Naive thymus-derived CD4-positive, alpha-beta T cell (primary cell): ENCODE measurements around the gene FCGR3A. TPM values are rescaled to one million over a fixed set of nuclear protein-coding genes. Genes with fewer than 3 reads are reported as not detected.
A peak's percentile ranks its signal among the peaks of the same experiment; 100 is the strongest.
"Not testable (repeated sequence)": the region's sequence is repeated elsewhere in the genome, so short reads cannot be mapped to it uniquely, and the experiment has no call there.

Experiments
- ATAC-seq: fragments of 150-1000 bp; cut with Tn5 transposase; 2 replicates; pipeline ENCODE4 v1.10.0; 2021; ENCODE audit warnings: mild to moderate bottlenecking, moderate library complexity
- CTCF ChIA-PET: fragments of 350-600 bp; sonication (Branson Sonifier 250); formaldehyde crosslinking; loops from one replicate; lab custom pipeline; 2021; ENCODE audit warnings: antibody characterized with exemption; lab: Charles Lee
- POLR2A ChIA-PET: fragments of 350-600 bp; sonication (Branson Sonifier 250); formaldehyde crosslinking; loops from one replicate; lab custom pipeline; 2021; ENCODE audit warnings: antibody characterized with exemption, inconsistent platforms; lab: Charles Lee
- DNase-seq, 9 donors: peaks; one replicate each; pipeline versions ENCODE4 v3.0.0 to v3.0.0-alpha.2; 2020 to 2022; ENCODE audit warnings: mixed read lengths in 1 of 9
- H3K27ac ChIP-seq: one replicate; pipeline ENCODE4 v1.7.0; 2013; ENCODE audit warnings: mild to moderate bottlenecking, low read depth, low read length, moderate library complexity
- H3K27me3 ChIP-seq, 2 donors: one replicate each; pipeline ENCODE4 v1.7.0; 2013; ENCODE audit warnings: low read length in 2 of 2, mild to moderate bottlenecking in 2 of 2, moderate library complexity in 2 of 2; ENCODE audit not compliant: control insufficient read depth in 2 of 2, insufficient read depth in 2 of 2
- H3K36me3 ChIP-seq, 3 experiments: 1 replicate in 2 of 3; 2 replicates in 1 of 3; pipeline ENCODE4 v1.7.0; 2013; ENCODE audit warnings: low read length in 3 of 3, mild to moderate bottlenecking in 3 of 3, moderate library complexity in 1 of 3; ENCODE audit not compliant: insufficient read depth in 3 of 3, control insufficient read depth in 2 of 3
- H3K4me1 ChIP-seq, 2 donors: one replicate each; pipeline ENCODE4 v1.7.0; 2013; ENCODE audit warnings: low read length in 2 of 2, mild to moderate bottlenecking in 2 of 2, moderate library complexity in 1 of 2; ENCODE audit not compliant: control insufficient read depth in 2 of 2, insufficient read depth in 2 of 2
- H3K4me3 ChIP-seq: 2 replicates; pipeline ENCODE4 v1.7.0; 2013; ENCODE audit warnings: mild to moderate bottlenecking, low read length
- H3K9me3 ChIP-seq, 3 experiments: 1 replicate in 2 of 3; 2 replicates in 1 of 3; pipeline ENCODE4 v1.7.0; 2013; ENCODE audit warnings: low read length in 3 of 3; ENCODE audit not compliant: control insufficient read depth in 2 of 3
- H3K27ac Mint-ChIP-seq, 9 donors: one replicate each; pipeline ENCODE4 v1.8.0; 2020 to 2022; ENCODE audit warnings: mixed read lengths in 9 of 9, mild to moderate bottlenecking in 8 of 9, moderate library complexity in 5 of 9, inconsistent platforms in 2 of 9
- H3K27me3 Mint-ChIP-seq, 5 donors: one replicate each; pipeline ENCODE4 v1.8.0; 2021 to 2022; ENCODE audit warnings: mixed read lengths in 5 of 5, mild to moderate bottlenecking in 1 of 5
- H3K36me3 Mint-ChIP-seq, 5 donors: one replicate each; pipeline ENCODE4 v1.8.0; 2020 to 2022; ENCODE audit warnings: mixed read lengths in 5 of 5, mild to moderate bottlenecking in 3 of 5, inconsistent platforms in 1 of 5
- H3K4me1 Mint-ChIP-seq, 7 donors: one replicate each; pipeline ENCODE4 v1.8.0; 2020 to 2022; ENCODE audit warnings: mixed read lengths in 7 of 7, mild to moderate bottlenecking in 3 of 7, inconsistent platforms in 1 of 7
- H3K4me3 Mint-ChIP-seq, 10 donors: one replicate each; pipeline ENCODE4 v1.8.0; 2020 to 2022; ENCODE audit warnings: mild to moderate bottlenecking in 10 of 10, mixed read lengths in 10 of 10, moderate library complexity in 6 of 10, inconsistent platforms in 2 of 10
- H3K9me3 Mint-ChIP-seq, 11 donors: one replicate each; pipeline ENCODE4 v1.8.0; 2020 to 2022; ENCODE audit warnings: mixed read lengths in 11 of 11, mild to moderate bottlenecking in 4 of 11, inconsistent platforms in 1 of 11, moderate library complexity in 1 of 11
- intact Hi-C, 2 donors: fragments of 100-400 bp; cut with micrococcal nuclease; formaldehyde crosslinking; loops; one replicate each; pipeline ENCODE4 v1.15.1; 2023
- polyA plus RNA-seq, 2 donors: library from polyadenylated mRNA; unstranded; fragments of 300-500 nt; fragmentation: Illumina TruSeq; gene quantifications; one replicate each; pipeline ENCODE4 v1.2.3, GENCODE V29; 2021
- total RNA-seq, 6 experiments: library from RNA in 5 of 6; stranded (reverse) in 5 of 6; gene quantifications; 1 replicate in 5 of 6; 2 replicates in 1 of 6; pipeline ENCODE4 v1.2.3 and lab custom pipeline; 2021 to 2026

The FCGR3A gene
- total and polyA plus RNA-seq, 7 experiments from 2014 or later, result 0.58 to 190 (median 2.2) TPM; not detected in 1

DNA sequence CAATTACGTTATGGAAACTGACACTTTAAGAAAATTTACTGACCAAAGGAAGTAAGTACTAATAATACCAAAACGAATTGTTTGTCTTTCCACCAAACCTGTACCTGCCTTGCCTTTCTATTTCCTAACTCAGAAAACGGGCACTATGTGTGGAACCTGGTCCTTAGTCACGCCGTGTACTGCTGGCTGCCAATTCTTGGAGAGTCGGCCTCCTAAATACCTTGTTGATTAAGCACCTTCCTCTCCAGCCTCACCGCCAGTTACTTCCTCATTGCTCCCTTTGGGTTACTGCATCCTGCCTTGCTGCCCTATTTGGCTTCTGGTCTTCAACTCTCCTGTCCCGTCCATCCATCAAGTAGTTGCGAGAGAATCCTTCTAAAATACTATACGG, 9.1 kb downstream of the FCGR3A start:
- POLR2A ChIA-PET, result interaction anchor here (1.3 to 1.6 kb wide), 2 partner anchors 9 to 10 kb away, joined by 9 to 12 read pairs; no protein-coding TSS in a partner anchor
- peak in 2 of 9 donors; percentile 8 to 10 for DNase-seq
- intact Hi-C loops, result loop anchor here (1.0 to 10.0 kb wide), 8 partner anchors 9 to 1616 kb away; partner anchors contain the start of genes NDUFS2 (in 1 of the 2) and TAGLN2 (in 1 of the 2)
- Mint-ChIP-seq H3K27me3 (peaks cover 0 to 12% (median 0%) of the 10 kb centered on the region in 5 donors), H3K9me3 (peaks cover 0 to 14% (median 0%) of the 10 kb centered on the region in 11 donors), H3K4me1 (peaks cover 23 to 58% (median 52%) of the 10 kb centered on the region in 7 donors), H3K27ac (peak overlapping the region; percentile 91 to 100 (median 98)), H3K4me3 (peak overlapping the region; percentile 90 to 99 (median 94))
- CTCF ChIA-PET, ATAC-seq, H3K27me3 ChIP-seq, H3K36me3 ChIP-seq, H3K36me3 Mint-ChIP-seq, H3K9me3 ChIP-seq: not testable (repeated sequence)
- peak overlapping the region; percentile 73 for H3K4me3 ChIP-seq
- H3K4me1 ChIP-seq, result peaks cover 25 to 43% of the 10 kb centered on the region in 2 donors
- peak overlapping the region; percentile 51 for H3K27ac ChIP-seq

DNA sequence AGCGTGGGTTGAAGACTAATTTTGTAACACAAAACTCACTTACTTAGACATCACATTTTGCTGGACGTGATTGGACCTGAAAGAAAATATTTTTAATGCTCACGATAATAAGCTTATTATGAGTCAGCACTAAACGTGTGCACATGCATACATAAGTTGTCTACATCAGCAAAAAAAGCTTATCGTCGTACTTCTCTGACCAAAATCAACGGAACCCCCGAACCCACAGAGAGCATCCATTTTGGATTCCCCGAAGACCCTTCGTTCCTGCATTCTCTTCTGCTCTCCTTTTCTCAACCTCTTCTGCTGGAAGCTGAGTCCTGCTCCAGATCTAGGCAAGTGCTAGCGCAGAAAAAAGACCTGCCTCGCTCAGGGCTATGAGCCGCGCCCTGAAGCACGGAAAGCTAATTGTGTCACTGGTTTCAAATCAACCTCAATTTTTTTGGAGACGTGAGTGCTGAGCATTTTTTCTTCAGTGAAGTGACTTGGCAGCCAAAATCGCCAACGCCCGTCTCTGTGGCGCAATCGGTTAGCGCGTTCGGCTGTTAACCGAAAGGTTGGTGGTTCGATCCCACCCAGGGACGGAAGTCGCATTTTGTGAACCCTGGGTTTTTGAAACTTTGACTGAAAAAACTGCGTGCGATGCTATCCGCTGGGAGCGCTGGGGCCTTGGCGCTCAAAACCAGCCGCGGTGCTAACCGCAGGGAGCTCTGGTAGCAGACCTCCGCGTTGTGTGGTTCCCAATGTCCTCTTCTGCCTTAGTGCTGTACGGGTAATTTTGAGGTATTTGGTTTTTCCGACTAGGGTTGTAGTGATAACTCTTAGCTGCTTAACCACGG, 9.7 kb downstream of the FCGR3A start:
- H3K4me3 Mint-ChIP-seq, result peak overlapping the region; percentile 90 to 99 (median 94)
- not testable (repeated sequence) for H3K27me3 ChIP-seq, H3K36me3 Mint-ChIP-seq, H3K9me3 ChIP-seq, H3K36me3 ChIP-seq
- H3K27ac ChIP-seq, result peak overlapping the region; percentile 60
- H3K4me1 ChIP-seq, result peaks cover 25 to 39% of the 10 kb centered on the region in 2 donors
- peak overlapping the region; percentile 73 for H3K4me3 ChIP-seq
- peak; percentile 77 for ATAC-seq
- POLR2A ChIA-PET, result interaction anchor here (0.6 to 1.6 kb wide), 4 partner anchors 8 to 321 kb away, joined by 5 to 12 read pairs (median 8); no protein-coding TSS in a partner anchor
- intact Hi-C loops, result loop anchor here (1.0 to 10.0 kb wide), 8 partner anchors 9 to 1615 kb away; partner anchors contain the start of genes NDUFS2 (in 1 of the 2) and TAGLN2 (in 1 of the 2)
- H3K27ac Mint-ChIP-seq, result peak overlapping the region; percentile 91 to 100 (median 98)
- H3K9me3 Mint-ChIP-seq, result peaks cover 0 to 14% (median 0%) of the 10 kb centered on the region in 11 donors
- peaks cover 20 to 53% (median 48%) of the 10 kb centered on the region in 7 donors for H3K4me1 Mint-ChIP-seq
- CTCF ChIA-PET, result interaction anchor here (0.6 to 0.7 kb wide), 3 partner anchors 132 to 419 kb away, joined by 3 to 5 read pairs (median 3); no protein-coding TSS in a partner anchor
- peak; percentile 77 to 95 (median 90) for DNase-seq
- H3K27me3 Mint-ChIP-seq, result peaks cover 0 to 12% (median 0%) of the 10 kb centered on the region in 5 donors

DNA sequence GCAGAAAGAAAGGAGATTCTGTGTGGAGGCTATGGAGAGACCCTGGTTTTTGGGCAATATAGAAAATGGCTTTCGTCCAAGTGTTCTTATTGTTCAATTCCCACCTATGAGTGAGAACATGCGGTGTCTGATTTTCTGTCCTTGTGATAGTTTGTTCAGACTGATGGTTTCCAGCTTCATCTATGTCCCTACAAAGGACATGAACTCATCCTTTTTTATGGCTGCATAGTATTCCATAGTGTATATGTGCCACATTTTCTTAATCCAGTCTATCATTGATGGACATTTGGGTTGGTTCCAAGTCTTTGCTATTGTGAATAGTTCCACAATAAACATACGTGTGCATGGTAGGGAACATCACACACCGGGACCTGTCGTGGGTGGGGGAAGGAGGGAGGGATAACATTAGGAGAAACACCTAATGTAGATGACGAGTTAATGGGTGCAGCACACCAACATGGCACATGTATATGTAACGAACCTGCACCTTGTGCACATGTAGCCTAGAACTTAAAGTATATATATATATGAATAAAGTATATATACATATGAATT, 10.6 kb downstream of the FCGR3A start:
- H3K27me3 Mint-ChIP-seq, result peaks cover 0 to 12% (median 0%) of the 10 kb centered on the region in 5 donors
- H3K9me3 ChIP-seq, DNase-seq, H3K4me3 ChIP-seq, intact Hi-C loops, H3K36me3 ChIP-seq, H3K27me3 ChIP-seq, H3K27ac ChIP-seq, H3K36me3 Mint-ChIP-seq, ATAC-seq: not testable (repeated sequence)
- H3K27ac Mint-ChIP-seq, result peak overlapping the region in 5 of 9 donors; percentile 8 to 92 (median 46)
- peaks cover 0 to 14% (median 0%) of the 10 kb centered on the region in 11 donors for H3K9me3 Mint-ChIP-seq
- peaks cover 25 to 34% of the 10 kb centered on the region in 2 donors for H3K4me1 ChIP-seq
- ChIA-PET CTCF (interaction anchor here (0.6 kb wide), 2 partner anchors 157 to 418 kb away, joined by 3 to 5 read pairs; no protein-coding TSS in a partner anchor), POLR2A (interaction anchor here (0.6 to 1.6 kb wide), 3 partner anchors 8 to 322 kb away, joined by 5 to 12 read pairs (median 7); no protein-coding TSS in a partner anchor)
- peak overlapping the region in 8 of 10 donors; percentile 90 to 99 (median 95) for H3K4me3 Mint-ChIP-seq
- H3K4me1 Mint-ChIP-seq, result peaks cover 20 to 53% (median 44%) of the 10 kb centered on the region in 7 donors

DNA sequence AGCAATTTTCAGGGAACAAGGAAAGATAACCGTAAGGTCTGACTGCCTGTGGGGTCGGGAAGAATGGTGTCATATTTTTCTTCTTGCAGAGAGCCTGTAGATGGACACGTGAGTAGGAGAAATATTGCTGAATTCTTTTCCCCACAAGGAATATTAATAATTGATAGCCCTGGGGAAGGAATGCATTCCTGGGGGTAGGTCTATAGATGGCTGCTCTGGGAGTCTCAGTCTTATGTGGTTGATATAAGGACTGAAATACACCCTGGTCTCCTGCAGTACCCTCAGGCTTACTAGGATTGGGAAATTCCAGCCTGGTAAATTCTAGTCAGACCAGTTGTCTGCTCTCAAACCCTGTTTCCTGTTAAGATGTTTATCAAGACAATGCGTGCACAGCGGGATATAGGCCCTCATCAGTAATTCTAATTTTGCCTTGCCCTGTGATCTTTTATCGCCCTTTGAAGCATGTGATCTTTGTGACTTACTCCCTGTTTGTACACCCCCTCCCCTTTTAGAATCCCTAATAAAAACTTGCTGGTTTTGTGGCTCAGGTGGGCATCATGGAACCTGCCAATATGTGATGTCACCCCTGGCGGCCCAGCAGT, 12.4 kb downstream of the FCGR3A start:
- peaks cover 0 to 12% (median 0%) of the 10 kb centered on the region in 5 donors for H3K27me3 Mint-ChIP-seq
- CTCF ChIA-PET, H3K4me3 Mint-ChIP-seq, H3K27me3 ChIP-seq, H3K9me3 ChIP-seq, H3K36me3 ChIP-seq, H3K27ac ChIP-seq, DNase-seq, H3K4me3 ChIP-seq, intact Hi-C loops, H3K36me3 Mint-ChIP-seq, ATAC-seq: not testable (repeated sequence)
- peaks cover 10 to 40% (median 35%) of the 10 kb centered on the region in 7 donors for H3K4me1 Mint-ChIP-seq
- H3K4me1 ChIP-seq, result peaks cover 16% of the 10 kb centered on the region in 2 donors
- POLR2A ChIA-PET, result interaction anchor here (0.6 kb wide), 1 partner anchor 191 kb away, joined by 4 read pairs; no protein-coding TSS in a partner anchor
- H3K9me3 Mint-ChIP-seq, result peaks cover 0 to 14% (median 0%) of the 10 kb centered on the region in 11 donors
- peak overlapping the region in 1 of 9 donors; percentile 31 for H3K27ac Mint-ChIP-seq

DNA sequence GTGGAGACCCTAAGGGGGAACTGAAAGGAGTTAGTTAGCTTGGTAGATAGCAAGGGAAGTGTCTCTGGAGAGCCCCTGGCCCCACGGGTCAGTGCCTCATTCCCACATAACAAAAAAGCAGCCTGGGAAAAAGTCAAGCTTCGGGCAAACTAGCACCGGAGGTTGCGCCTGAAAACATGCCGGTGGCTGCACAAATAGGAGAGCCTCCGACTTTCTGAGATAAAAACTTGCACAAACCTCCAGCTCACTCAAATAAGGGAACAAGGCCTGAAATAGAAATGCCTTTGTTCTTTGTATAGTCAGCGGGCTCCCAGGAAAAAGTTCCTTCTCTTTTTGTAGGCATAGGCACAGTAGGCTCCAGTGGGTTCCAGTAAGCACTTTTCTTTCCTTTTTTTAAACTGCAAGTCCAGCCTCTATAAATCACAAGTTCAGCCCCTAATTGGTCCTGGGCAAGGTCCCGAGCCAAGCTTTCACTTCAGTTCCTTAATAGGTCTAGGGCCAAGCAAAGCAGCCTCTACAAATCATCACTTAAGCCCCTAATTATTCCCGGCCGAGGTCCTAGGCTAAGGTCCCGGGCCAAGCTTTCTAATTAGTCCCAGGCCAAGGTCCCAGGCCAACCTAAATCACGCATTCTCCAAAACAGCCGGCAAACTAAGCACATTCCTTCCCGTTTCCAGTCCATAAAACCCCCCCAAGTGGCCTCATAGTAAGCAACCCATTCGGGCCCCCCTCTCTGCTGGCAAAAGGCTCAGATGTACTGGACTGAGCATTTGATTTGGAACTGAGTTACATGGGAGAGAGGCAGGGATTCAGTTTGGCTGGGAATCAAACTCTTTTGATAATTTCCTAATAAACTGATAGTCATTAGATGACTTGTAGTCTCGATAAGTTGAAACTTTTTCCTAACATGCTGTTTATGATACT, 16.7 kb downstream of the FCGR3A start:
- H3K4me3 ChIP-seq, intact Hi-C loops, H3K9me3 ChIP-seq, H3K27me3 ChIP-seq, H3K36me3 ChIP-seq, H3K27ac ChIP-seq, DNase-seq, ATAC-seq: not testable (repeated sequence)
- CTCF ChIA-PET, result interaction anchor here (0.6 to 0.7 kb wide), 2 partner anchors 146 to 321 kb away, joined by 3 to 5 read pairs; no protein-coding TSS in a partner anchor
- peaks cover 0 to 14% (median 0%) of the 10 kb centered on the region in 11 donors for H3K9me3 Mint-ChIP-seq
- peaks cover 10 to 11% of the 10 kb centered on the region in 2 donors for H3K4me1 ChIP-seq
- H3K4me3 Mint-ChIP-seq, result peak overlapping the region in 6 of 10 donors; percentile 25 to 54 (median 50)
- H3K4me1 Mint-ChIP-seq, result peaks cover 0 to 26% (median 19%) of the 10 kb centered on the region in 7 donors
- POLR2A ChIA-PET, result interaction anchor here (0.8 to 1.5 kb wide), 4 partner anchors 12 to 217 kb away, joined by 3 to 6 read pairs (median 4); partner anchors contain the start of gene DUSP12
- H3K27ac Mint-ChIP-seq, result peak overlapping the region in 4 of 9 donors; percentile 10 to 79 (median 66)
- peaks cover 0 to 11% (median 0%) of the 10 kb centered on the region in 5 donors for H3K36me3 Mint-ChIP-seq
- H3K27me3 Mint-ChIP-seq, result peaks cover 0 to 30% (median 0%) of the 10 kb centered on the region in 5 donors
